ENCODE measurements around the gene GPR142.
"Not testable (repeated sequence)": the region's sequence is repeated elsewhere in the genome, so short reads cannot be mapped to it uniquely, and the experiment has no call there.

The GPR142 gene

DNA sequence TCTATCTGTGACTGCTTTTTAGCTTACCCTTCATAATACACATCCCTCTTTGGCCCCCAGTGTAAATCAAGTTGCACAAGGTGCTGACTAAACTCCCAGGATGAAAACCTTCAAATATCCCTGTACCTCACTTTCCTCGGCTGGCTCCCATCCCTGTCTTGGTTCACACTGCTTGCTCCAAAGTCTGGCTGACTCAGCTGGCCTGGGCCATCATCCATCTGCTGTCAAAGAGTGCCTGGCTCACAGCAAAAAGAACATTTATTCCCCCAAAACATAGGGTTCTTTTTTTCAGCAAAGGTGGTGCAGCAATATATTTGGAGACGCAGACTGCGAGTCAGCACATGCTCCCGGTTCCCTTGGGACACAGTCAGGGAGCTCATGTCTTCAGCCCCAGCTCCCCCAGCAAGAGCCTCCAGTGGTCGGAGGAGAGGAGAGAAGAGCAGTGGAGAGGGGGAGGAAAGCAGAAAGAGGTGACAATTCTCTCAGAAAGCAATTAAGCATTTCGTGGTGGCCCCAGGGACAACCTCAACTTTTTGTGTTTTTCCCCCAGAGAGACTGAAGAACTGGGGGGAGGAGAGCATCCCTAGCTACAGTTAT, 26.1 kb downstream of the GPR142 start:
- no peak for DNase-seq (ENCODE audit: low read depth in 2 of 2)

DNA sequence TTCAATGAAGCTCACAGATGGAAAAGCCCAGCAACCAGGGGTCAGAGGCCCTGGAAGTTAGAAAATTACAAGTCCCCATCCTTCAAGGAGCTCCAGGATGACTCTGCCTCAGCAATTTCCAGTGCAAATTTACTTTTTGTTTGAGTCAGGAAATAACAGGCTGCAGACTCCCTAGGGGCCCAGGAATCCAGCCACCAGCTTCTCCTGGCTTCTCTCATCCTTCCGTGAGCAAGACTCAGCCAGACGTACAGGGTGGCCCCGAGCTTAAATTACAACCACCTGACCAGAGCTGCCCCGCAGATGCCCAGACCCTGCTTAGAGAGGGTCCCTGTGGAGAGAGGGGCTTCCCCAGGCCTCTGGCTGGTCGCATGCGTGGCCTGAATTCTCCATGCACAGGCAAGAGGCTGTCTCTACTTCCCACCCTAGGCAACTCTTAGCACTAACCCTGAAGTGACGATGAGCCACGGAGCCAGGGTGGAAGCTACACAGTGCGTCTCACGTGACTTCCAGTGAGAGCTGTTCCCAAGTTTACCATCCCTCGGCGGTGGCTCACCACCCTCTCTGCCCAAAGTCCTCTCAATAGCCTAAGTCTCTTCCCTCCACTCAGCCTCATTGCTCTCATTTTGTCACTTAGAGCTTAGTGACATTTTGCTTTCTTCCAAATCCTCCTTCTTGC, 27.1 kb downstream of the GPR142 start:
- DNase-seq (ENCODE audit: low read depth in 2 of 2) = no peak

DNA sequence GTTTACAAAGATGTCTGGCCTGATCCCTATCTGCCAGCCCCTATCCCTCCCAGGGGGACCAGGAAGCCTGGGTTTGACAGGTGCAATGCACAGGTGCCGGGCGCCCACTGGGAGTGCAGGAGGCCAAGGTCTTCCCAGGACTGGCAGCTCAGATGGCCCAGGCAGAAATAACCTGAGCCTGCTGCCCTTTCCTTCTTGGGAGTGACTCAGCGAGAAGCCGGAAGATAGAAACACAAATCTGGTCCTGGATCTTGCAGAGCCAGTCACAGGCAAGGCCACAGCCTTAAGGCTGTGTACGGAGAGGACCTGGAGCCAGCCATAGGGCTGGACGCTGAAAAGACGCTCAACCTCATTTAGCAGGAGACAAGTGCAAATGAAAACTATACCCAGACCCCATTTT, 27.7 kb downstream of the GPR142 start:
- no peak for DNase-seq (ENCODE audit: low read depth in 2 of 2)

DNA sequence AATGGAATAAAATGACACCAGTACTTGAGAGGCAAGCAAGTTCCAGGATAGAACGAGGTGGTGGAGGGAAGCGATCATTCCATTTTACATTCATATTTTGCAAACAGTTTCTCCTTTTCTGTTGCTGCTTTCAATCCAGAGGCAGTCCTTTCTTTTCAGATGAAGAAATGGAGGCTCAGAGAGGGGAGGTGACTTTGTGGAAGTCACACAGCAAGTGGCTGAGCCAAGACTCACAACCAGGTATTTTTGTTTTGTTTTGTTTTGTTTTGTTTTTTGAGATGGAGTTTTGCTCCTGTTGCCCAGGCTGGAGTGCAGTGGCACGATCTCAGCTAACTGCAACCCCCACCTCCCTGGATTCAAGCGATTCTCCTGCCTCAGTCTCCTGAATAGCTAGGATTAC, 29.3 kb downstream of the GPR142 start:
- DNase-seq (ENCODE audit: low read depth in 2 of 2) = no peak

DNA sequence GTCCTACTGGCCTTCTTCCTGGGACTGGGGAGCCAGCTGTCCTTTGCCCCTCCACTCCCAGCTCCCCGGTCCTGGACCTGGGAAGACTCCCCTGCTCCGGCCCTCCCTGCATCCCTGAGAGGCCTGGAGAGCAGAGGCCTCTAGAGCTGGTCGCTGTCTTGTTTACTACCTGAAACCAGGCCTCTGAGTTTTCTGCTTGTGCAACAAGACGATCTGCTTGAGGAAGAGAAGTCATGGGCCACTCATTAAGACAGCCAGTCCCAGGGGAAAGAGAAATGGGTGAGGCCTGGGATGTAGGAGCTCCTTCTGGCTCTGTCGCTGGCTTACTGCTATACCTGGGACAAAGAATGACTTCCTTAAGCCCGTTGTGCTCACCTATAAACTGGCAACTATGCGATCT, 34.7 kb downstream of the GPR142 start:
- DNase-seq (ENCODE audit: low read depth in 2 of 2) = no peak

DNA sequence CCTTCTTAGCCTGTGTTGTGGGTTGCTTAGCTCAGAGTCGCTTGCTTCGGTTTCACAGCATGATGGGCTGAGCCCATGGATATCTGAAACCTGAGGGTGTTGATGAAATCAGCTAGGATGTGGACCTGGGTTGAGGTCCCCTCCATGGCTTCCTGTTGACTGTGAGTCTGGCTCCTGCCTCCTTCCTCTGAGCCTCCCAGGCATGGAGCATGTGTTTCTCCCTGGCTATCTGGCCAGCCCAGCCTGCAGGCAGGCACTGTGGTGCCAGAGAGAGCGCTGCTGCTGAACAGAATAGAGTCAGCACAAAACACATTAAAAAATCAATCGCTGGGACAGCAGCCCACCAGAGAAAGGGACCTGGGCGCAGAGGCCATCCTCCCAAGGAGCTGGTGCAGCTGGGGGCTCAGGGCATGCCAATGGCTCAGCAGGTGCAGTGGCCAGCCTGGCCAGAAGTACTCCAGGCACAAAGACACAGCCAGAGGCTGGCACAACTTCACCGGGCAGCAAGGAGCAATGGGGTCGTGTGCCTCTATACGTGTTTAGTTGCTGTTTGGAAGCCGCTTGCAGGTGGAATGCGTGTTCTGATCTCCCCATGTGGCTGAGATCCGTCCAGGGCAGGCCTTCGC, 36.3 kb downstream of the GPR142 start:
- no peak for DNase-seq (ENCODE audit: low read depth in 2 of 2)

DNA sequence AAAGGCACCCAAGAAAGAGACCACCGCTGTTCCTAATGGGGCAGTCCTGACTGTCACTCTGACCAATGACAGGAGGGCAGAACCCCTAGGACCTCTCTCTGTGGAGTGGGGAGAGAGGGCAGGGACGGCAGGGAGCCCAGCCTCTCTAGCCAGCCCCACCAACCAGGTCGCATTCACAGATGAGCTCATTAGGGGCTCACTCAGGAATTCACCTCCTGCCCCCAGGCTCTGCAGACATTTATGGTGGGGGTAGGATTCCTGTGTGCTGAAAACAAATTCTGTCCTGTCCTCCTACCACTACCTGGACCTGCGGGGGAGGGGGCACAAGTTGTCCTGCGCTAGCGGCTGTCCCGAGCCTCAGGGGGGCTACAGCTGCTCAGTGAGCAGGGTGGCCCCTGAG, 36.9 kb downstream of the GPR142 start:
- no peak for DNase-seq (ENCODE audit: low read depth in 2 of 2)

DNA sequence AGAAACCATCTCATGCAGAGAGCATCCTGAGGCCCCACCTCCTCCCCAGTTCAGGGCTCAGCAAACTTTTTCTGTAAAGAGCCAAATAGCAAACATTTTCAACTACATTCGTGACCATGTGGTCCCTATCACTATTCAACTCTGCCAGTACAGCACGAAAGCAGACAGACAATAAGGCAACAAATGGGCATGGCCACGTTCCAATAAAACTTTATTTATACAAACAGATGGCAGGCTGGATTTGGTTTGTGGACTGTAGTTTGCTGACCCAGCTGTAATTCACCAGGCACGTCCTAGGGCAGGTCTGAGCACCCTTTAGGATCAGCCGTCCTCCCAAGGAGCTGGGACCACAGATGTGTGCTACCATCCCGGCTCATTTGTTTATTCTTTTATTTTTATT, 37.5 kb downstream of the GPR142 start:
- no peak for DNase-seq (ENCODE audit: low read depth in 2 of 2)

DNA sequence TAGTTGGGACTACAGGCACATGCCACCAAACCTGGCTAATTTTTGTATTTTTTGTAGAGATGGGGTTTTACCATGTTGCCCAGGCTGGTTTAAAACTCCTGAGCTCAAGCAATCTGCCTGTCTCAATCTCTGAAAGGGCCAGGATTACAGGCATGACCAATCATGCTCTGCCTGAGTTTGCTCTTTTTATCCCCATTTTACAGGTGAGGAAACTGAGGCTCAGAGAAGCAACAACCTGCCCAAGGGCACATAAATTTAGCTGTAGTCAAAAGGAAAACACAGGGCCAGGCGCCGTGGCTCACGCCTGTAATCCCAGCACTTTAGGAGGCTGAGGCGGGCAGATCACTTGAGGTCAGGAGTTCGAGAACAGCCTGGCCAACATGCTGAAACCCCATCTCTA, 38.0 kb downstream of the GPR142 start:
- not testable (repeated sequence) for DNase-seq (ENCODE audit: low read depth in 2 of 2)

DNA sequence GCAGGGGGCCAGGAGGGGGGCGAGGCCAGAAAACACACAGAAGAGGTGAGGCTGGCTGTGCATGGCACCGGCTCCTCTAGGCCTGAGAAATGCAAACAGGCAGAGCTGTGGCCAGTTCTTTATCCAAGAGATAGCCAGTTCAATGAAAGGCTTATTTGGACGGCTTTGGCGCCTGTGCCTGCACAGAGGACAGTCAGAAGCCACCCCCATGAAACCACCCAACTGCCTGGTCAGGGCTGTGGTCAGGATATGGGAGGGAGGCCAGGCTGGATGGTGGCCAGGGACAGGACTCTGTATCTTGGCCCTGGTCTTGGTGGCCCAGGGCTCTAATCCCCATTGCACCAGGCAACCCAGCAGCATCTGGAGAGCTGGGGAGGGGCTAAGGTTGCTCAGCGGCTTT, 40.1 kb downstream of the GPR142 start:
- no peak for DNase-seq (ENCODE audit: low read depth in 2 of 2)

DNA sequence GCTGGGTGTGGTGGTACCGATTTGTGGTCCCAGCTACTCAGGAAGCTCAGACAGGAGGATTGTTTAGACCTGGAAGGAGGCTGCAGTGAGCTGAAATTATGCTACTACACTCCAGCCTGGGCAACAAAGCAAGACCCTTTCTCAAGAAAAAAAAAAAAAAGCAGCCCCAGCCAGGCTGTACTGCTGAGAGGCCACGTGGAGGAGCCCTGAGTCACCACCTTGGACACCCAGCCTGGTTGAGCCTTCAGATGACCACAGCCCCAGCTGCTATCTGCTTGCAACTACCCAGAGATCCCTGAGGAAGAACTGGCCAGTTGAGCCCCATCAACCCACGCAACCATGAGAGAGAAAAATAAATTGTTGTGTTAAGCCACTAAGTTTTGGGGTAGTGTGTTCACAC, 41.0 kb downstream of the GPR142 start:
- DNase-seq (ENCODE audit: low read depth in 2 of 2) = no peak

DNA sequence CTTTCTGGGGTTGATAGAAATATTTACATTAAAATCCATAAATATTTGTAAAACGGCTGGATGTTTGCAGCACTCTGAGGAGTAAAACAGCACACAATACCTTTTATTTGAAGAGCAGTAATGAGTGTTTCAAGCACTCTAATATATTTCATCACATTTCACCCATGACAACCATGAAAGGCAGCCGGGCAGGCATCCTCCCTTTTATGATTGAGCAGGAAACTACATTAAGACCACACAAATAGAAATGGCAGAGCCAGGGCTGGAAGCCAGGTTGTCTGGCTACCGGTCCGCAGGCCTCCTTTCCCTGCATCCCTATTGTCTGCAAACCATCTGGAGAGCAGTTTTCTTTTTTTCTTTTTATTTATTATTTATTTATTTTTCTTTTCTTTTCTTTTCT, 41.5 kb downstream of the GPR142 start:
- DNase-seq (ENCODE audit: low read depth in 2 of 2) = no peak

DNA sequence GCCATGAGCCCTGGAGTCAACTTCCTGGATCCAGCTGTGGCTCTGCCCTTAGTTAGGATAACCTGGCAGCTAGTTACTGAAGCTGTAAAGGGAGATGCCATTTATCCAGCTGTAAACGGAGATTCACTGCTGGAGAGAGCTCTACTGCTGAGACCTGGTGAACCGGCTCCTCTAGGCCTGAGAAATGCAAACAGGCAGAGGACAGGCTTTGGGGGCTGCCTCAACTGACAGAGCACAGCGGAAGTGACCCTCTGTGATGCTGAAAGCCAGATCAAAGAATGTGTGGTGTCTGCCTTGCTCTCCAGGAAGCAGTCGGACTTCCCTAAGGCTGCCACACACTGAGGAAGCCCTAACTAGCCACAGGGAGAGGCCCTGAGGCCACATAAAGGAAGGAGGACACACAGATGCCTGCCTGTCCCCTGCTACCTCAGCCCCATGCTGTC, 42.7 kb downstream of the GPR142 start:
- no peak for DNase-seq (ENCODE audit: low read depth in 2 of 2)

DNA sequence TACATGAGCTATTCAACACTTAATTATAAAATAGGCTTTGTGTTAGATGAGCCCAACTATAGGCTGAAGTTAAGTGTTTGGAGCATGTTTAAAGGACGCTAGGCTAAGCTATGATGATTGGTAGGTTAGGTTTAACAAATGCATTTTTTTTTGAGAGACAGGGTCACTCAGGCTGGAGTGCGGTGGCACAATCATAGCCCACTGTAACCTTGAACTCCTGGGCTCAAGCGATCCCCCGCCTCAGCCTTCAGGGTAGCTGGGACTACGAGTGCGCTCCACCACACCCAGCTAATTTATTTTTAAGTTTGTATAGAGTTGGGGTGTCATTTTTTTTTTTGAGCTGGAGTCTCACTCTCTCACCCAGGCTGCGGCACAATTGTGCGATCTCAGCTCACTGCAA, 45.3 kb downstream of the GPR142 start:
- no peak for DNase-seq (ENCODE audit: low read depth in 2 of 2)

DNA sequence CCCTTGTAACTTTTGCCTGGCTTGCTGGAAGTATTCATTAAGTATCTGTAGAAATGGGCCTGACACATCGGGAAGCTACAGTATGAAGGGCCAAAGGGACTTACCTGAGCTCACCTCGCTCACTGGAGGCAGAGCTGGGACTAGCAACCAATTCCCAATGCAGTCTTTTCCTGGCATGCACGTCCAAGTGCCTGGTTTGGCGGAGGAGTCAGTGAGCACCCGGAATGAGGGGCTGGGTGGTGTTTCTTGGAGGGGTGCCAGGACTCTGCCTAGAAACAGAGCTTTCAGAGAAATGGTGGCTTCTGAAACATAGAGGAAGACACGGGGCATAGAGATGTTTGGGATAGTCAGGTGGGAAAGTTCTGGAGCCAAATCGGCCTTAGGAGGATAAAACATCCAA, 46.2 kb downstream of the GPR142 start:
- DNase-seq (ENCODE audit: low read depth in 2 of 2) = no peak

DNA sequence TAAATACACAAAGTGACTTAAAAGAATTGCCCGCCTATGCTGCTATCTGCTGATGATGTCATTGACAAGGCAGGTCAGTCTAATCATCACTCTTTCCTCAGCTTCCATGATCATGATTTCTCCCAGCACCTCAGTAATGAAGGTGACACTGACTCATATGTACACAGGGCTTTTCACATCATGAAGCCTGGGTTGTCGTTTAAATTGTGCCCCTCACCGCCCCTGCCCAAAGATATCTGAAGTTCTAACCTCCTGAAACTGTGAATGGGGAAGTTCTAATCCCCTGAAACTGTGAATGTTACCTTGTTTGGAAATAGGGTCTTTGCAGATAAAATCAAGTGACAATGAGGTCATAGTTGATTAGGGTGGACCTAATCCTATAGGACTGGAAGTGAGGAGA, 47.2 kb downstream of the GPR142 start:
- no peak for DNase-seq (ENCODE audit: low read depth in 2 of 2)

DNA sequence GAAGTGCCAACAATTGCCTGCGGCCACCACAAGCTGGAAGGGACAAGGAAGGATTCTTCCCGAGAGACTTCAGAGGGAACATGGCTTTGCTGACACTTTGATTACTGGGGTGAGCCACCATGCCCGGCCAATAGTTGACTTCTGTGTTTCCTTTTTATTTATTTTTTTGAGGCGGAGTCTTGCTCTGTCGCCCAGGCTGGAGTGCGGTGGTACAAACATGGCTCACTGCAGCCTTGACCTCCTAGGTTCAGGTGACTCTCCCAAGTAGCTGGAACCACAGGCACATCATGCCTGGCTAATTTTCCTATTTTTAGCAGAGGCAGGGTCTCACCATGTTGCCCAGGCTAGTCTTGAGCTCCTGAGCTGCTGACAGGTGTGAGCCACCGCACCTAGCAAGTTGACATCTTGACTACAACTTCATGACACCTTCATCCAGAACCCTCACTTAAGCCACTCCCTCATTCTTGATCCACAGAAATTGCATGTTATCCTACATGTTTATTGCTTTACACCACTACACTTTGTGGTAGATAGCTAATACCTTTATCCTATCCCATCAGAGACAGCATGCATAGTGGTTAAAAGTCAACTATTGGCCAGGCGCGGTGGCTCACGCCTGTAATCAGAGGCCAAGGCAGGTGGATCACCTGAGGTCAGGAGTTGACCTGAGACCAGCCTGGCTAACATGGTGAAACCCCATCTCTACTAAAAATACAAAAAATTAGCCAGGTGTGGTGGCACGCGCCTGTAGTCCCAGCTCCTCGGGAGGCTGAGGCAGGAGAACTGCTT, 48.5 kb downstream of the GPR142 start:
- DNase-seq (ENCODE audit: low read depth in 2 of 2) = no peak

DNA sequence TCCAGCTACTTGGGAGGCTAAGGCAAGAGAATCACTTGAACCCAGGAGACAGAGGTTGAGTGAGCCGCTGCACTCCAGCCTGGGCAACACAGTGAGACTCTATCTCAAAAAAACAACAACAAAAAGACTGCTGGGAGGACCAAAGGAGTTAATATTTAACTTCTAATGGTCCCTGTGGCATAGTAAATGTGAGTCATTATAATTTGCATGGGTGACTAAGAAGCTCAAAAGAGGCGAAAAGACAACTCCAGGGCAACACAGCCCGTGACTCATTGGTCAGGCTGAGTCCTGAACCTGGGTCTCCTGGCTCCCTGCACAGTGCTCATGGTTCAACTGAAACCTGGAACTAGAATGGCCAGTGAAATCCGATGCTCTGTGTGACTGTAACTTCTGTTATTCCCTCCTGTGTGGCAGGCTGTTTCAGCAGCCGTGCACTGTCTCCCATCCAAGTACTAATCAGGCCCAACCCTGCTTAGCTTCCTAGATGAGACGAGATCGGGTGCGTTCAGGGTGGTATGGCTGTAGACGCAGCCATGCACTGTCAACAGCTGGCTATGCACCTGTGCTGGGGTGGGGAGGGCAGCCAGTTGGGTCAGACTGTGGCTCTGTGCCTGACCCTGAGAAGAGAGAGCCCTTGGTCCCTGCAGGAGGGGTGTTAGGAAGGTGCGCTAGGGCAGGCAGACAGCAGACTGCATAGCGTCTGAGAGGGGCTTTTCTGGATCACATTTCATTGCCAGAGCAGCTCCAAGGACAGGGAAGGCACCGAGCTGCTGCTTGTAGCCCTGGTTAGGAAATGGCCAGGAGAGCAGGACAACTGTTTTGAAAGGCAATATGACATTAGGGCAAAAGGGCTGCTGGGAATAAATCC, 50.1 kb downstream of the GPR142 start:
- no peak for DNase-seq (ENCODE audit: low read depth in 2 of 2)

DNA sequence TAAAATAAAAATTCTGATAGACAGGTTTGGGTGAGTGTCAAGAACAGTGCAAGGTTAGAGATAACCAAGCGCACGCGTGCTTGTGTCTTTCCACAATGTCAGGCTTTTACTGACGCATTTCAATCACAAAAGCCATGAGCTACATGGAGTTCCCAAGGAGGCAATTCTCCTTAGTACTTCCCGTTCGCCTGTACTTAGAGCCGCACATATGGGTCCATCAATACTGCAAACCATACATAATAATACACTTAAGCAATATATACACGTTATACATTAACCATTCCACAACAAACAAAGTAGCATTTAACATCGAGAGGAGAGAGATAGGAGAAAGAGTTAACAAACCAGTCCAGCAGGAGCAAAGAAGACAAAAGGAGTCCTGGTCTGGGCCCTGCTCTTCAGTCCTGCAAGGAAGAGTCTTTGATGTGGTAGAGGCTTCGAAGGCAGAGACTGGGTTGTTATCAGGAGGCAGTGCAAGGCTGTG, 52.7 kb downstream of the GPR142 start:
- DNase-seq (ENCODE audit: low read depth in 2 of 2) = no peak
